Measurements from ENCODE around the gene TEX22.

Gene TEX22

DNA sequence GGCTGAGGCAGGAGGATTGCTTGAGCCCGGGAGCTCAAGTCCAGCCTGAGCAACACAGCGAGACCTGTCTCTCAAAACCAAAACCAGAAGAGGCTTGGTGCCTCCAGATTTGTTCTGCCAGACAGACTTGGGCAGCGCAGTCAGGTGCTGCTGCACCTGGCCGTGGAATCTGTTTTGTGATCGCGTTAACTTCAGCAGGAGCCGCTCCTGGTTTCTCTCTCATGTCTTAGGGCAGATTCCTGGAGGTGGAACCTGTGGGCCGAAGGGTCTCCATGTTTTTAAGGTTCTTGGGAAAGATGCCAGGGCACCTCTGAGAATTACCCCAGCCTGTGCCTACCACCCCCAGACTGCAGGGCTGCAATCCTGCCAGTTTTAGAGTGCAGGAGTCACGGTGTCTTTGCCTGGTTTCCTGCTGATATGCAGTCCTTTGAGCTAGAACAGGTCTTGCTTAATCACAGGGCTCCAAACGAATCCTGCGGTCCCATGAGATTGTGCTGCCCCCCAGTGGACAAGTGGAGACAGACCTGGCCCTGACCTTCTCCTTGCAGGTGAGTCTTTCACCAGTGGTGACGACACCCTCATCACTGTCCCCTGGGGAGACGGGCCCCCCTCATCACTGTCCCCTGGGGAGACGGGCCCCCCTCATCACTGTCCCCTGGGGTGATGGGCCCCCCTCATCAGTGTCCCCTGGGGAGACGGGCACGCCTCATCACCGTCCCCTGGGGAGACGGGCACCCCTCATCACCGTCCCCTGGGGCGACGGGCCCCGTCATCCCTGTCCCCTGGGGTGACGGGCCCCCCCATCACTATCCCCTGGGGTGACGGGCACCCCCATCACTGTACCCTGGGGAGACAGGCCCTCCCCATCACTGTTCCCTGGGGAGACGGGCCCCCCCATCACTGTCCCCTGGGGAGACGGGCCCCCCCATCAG, 46.2 kb upstream of the TEX22 start:
- DNase-seq (ENCODE audit: low read depth): peak; percentile 91
- TF ChIP-seq CTCF (IDR thresholded peaks at IDR 0.05; ENCODE audit: insufficient read depth, low read depth, low read length, missing control alignments): peak; percentile 89
- H3K4me3 ChIP-seq (ENCODE audit: low read depth, low read length): no peak overlapping the region

DNA sequence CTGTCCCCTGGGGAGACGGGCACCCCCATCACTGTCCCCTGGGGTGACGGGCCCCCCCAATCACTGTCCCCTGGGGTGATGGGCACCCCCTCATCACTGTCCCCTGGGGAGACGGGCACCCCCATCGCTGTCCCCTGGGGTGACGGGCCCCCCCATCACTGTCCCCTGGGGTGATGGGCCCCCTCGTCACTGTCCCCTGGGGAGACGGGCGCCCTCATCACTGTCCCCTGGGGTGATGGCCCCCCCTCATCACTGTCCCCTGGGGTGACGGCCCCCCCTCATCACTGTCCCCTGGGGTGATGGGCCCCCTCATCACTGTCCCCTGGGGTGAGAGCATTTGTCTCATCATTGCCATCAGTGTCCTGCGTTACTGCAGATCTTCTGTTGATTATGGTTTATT, 45.2 kb upstream of the TEX22 start:
- no peak for DNase-seq (ENCODE audit: low read depth)
- TF ChIP-seq CTCF (IDR thresholded peaks at IDR 0.05; ENCODE audit: insufficient read depth, low read depth, low read length, missing control alignments): no peak
- H3K4me3 ChIP-seq (ENCODE audit: low read depth, low read length): no peak overlapping the region

- no peak for TF ChIP-seq CTCF (IDR thresholded peaks at IDR 0.05; ENCODE audit: insufficient read depth, low read depth, low read length, missing control alignments)
- H3K4me3 ChIP-seq (ENCODE audit: low read depth, low read length): no peak overlapping the region
- DNase-seq (ENCODE audit: low read depth): no peak
These were observed 43.8 kb upstream of the TEX22 start for GRCh38 chr14:105354541-105354940.

- TF ChIP-seq CTCF (IDR thresholded peaks at IDR 0.05; ENCODE audit: insufficient read depth, low read depth, low read length, missing control alignments): no peak
- DNase-seq (ENCODE audit: low read depth): no peak
- no peak overlapping the region for H3K4me3 ChIP-seq (ENCODE audit: low read depth, low read length)
These were observed 43.2 kb upstream of the TEX22 start for GRCh38 chr14:105355049-105355575.

DNA sequence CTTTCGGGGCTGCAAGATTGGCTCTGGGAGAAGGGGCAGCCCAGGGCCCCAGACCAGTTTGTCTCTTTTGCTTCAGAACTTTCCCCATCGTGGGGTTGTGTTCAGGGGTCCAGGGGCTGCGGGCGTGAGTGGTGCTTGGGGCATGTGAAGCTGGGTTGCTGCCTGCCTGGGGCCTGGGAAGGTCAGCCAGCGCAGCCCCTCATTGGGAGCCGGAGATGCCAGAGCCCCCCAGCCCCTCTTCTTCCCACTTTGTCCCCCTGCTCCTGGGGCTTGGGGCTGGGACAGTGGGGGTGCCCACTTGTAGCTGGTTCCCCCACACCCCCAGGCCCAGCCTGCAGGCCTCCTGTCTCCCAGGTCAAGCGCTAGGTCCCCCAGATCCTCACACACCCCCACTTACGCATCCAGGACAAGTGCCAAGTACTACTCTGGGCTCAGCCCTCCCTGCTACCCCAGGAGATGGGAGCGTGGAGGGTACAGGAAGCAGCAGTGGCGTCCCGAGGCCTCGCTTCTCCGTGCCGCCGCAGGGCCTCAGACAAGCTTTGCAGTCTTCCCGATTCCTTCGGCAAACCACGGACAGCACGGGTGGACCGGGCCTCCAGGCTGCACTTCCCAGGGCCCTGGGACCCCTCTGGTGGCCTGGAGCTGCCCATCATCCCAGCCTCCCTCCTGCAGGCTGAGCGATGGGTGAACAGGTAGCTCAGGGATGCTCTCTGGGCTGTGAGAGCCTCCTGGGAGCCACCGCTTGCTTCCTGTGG, 42.3 kb upstream of the TEX22 start:
- no peak for TF ChIP-seq CTCF (IDR thresholded peaks at IDR 0.05; ENCODE audit: insufficient read depth, low read depth, low read length, missing control alignments)
- no peak overlapping the region for H3K4me3 ChIP-seq (ENCODE audit: low read depth, low read length)
- DNase-seq (ENCODE audit: low read depth): no peak

DNA sequence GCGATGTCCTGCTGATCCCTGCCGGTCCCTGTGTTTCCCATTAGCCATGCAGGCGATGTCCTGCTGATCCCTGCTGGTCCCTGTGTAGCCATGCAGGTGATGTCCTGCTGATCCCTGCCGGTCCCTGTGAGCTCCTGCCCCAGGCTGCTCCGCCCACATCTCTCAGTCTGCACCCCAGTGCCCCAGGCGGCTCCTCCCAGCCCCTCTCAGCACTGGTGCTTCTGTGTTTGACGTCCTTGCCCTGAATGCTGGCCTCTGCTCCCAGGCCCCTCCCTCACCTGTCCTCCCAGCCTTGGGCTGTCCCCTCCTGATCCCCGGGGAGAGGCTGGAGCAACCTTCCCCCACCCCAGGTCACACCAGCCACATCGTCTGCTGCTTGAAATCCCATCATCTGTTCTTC, 41.4 kb upstream of the TEX22 start:
- TF ChIP-seq CTCF (IDR thresholded peaks at IDR 0.05; ENCODE audit: insufficient read depth, low read depth, low read length, missing control alignments): no peak
- DNase-seq (ENCODE audit: low read depth): no peak
- no peak overlapping the region for H3K4me3 ChIP-seq (ENCODE audit: low read depth, low read length)

All from GM12865 (cell line).